Activated CD4-positive, alpha-beta T cell treated with anti-CD3 and anti-CD28 coated beads for 4 hours (primary cell): ENCODE data around the gene NADSYN1.
"Not testable (repeated sequence)": the region's sequence is repeated elsewhere in the genome, so short reads cannot be mapped to it uniquely, and the experiment has no call there.

Experiments used
- DNase-seq, 2 donors: peaks; one replicate each; pipeline ENCODE4 v3.0.0-alpha.2; 2020

Gene NADSYN1

DNA sequence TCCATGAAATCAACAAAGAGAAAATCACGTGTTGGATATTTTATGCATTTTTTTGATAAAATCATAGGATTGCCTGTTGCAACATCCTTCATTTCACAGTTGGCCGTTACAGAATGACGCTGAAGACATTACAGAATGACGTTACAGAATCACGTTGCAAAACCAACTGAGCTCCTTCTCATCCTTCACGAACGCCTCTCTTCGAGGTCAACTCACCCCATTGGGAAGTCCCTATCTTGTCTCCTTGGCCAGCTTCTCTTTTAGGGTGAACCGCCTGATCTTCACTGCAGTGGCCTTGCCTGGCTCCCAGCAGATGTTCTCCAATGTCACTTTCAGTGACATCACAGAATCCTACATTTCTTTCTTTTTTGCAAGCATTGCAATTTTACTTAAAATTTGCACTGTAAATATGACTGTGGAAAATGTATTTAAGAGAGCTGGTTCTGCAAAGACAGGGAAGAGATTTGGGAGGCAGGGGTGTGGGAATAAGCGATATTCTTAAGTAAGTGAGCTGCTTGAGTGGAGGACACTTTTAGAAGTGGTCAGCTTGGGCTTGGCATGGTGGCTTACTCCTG lies 79.1 kb downstream of the NADSYN1 start:
- no peak for DNase-seq

DNA sequence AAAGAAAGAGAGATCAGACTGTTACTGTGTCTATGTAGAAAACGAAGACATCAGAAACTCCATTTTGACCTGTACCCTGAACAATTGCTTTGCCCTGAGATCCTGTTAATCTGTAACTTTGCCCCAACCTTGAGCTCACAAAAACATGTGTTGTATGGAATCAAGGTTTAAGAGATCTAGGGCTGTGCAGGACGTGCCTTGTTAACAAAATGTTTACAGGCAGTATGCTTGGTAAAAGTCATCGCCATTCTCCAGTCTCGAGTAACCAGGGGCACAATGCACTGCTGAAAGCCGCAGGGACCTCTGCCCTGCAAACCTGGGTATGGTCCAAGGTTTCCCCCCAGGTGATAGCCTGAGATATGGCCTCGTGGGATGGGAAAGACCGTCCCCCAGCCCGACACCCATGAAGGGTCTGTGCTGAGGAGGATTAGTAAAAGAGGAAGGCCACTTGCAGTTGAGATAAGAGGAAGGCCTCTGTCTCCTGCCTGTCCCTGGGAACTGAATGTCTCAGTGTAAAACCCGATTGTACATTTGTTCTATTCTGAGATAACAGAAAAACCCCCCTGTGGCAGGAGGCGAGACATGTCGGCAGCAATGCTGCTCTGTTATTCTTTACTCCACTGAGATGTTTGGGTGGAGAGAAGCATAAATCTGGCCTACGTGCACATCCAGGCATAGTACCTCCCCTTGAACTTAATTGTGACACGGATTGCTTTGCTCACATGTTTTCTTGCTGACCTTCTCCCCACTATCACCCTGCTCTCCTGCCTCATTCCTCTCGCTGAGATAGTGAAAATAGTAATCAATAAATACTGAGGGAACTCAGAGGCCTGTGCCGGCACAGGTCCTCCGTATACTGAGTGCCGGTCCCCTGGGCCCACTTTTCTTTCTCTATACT lies 82.0 kb downstream of the NADSYN1 start:
- not testable (repeated sequence) for DNase-seq

- no peak for DNase-seq
Observed at GRCh38 chr11:71535825-71536224, 82.8 kb downstream of the NADSYN1 start.

DNA sequence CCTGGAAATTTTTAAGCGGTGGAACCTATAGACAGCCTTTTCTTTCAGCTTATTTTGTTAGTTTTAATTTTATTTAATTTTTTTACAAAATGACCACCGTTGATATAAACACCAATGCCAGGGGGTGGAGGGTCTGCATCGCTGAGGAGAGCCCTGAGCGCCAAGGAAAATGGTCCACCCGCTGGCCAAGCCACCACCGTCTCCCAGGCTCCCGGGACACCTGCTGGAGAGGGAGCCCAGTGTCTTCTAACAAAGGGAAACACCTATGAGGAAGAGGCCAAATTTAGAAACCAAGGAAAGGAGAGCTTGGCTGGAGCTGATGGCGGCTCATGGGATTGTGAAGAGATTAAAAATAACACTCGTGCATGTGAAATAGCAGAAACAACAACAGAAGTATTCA lies 84.5 kb downstream of the NADSYN1 start:
- no peak for DNase-seq

GRCh38 chr11:71537977-71538665 lies 85.1 kb downstream of the NADSYN1 start, which contains the start of gene KRTAP5-8:
Gene KRTAP5-8, plus strand, starts transcription at chr11:71538025. Its CDS starts 31 bp downstream, at chr11:71538056.
- not testable (repeated sequence) for DNase-seq

DNA sequence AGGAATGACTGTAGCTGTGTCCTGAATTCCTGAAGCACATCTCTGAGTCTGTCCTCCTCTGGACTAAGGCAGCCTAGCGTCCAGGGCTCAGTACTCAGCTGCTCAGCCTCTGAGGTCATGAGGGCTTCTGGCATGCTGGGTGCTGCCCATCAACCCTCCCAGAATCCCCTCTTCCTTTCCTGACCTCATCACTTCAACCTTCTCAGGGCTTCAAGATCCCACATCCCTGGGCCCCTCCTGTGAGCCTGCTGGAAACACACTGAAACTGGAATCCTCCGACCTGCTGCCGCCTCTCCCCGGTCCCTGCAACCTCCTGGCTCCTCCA lies 85.6 kb downstream of the NADSYN1 start:
- DNase-seq: no peak

DNA sequence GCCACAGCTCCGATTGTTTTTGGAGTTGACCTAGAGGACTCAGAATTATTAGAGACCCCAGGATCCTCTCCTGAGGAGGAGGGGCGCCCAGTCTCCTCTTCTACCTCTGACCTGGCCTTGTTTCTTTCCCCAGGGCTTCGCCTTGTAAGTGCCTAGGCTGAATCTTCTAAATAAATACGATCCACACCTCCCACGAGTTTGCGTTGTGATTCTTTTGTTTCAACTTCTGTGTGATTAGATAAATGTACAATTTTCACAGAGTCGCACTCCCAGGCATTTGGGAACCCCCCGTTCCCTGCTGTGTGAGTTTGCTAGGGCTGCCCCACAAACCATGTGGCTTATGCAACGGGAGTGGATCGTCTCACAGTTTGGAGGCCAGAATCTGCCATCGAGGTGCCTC lies 86.0 kb downstream of the NADSYN1 start:
- no peak for DNase-seq

GRCh38 chr11:71539971-71540370 lies 87.0 kb downstream of the NADSYN1 start:
- not testable (repeated sequence) for DNase-seq

GRCh38 chr11:71540521-71541304 lies 87.7 kb downstream of the NADSYN1 start:
- not testable (repeated sequence) for DNase-seq

GRCh38 chr11:71542382-71542781 lies 89.4 kb downstream of the NADSYN1 start:
- no peak for DNase-seq

- DNase-seq: no peak
Observed at GRCh38 chr11:71542879-71543777, 90.1 kb downstream of the NADSYN1 start.

DNA sequence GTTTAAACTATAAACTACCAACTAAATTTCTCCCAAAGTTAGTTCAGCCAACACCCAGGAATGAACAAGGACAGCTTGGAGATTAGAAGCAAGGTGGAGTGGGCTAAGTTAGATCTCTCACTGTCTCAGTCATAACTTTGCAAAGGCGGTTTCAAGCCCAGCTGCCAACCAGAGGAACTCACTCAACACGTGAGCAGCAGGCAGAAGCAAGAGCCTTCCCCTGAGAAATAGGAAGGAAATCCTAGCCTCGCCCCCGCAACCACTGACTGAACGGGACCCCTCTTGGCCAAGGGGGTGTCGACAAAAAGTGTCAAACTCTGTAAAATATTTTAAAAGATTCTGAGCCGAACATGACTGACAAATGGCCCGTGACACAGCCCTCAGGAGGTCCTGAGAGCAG lies 90.9 kb downstream of the NADSYN1 start:
- no peak for DNase-seq

- no peak for DNase-seq
Observed at GRCh38 chr11:71544525-71545214, 91.7 kb downstream of the NADSYN1 start.

DNA sequence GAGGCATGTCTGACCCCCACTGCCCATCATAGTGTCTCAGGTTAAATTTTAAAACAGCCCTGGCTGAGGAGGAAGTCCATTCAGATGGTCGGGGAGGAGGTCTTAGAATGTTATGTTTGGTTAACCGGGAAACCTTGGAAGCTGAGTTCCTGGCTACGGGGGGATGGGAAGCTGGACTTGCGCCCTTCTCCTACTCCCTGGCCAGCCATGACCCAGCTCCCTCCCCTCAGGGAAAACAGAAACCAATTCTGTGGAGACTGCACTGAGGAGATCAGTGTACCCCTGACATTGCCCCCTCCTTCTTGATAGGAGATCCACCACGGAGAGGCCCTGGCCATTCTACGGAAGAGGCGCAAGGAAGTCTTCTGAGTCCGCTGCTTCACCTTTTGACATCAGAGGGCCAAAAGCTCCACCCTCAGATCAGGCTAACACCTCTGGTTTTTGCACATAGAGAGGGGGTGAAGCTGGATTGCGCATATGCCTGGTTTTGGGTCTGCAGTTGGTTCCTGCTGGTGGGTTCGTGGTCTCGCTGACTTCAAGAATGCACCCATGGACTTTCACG lies 92.5 kb downstream of the NADSYN1 start:
- no peak for DNase-seq

- no peak for DNase-seq
Observed at GRCh38 chr11:71548120-71548519, 95.1 kb downstream of the NADSYN1 start, which contains the start of gene KRTAP5-9. Gene KRTAP5-9, plus strand, starts transcription at chr11:71548420. Its CDS starts 238 bp downstream, at chr11:71548658.

DNA sequence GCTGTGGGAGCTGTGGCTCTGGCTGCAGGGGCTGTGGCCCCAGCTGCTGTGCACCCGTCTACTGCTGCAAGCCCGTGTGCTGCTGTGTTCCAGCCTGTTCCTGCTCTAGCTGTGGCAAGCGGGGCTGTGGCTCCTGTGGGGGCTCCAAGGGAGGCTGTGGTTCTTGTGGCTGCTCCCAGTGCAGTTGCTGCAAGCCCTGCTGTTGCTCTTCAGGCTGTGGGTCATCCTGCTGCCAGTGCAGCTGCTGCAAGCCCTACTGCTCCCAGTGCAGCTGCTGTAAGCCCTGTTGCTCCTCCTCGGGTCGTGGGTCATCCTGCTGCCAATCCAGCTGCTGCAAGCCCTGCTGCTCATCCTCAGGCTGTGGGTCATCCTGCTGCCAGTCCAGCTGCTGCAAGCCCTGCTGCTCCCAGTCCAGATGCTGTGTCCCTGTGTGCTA lies 95.7 kb downstream of the NADSYN1 start:
- DNase-seq: no peak
